Activated CD4-positive, alpha-beta T cell treated with anti-CD3 and anti-CD28 coated beads for 36 hours (primary cell): ENCODE results near the gene GTPBP3. TPM values are rescaled to one million over a fixed set of nuclear protein-coding genes. Genes with fewer than 3 reads are reported as not detected.

Experiments used
- ATAC-seq: fragments of 200-7000 bp; cut with Tn5 transposase; one replicate; pipeline ENCODE4 v1.10.0; 2021; ENCODE audit warnings: mild to moderate bottlenecking, moderate library complexity
- CTCF ChIA-PET: fragments of 350-600 bp; sonication (Branson Sonifier 250); formaldehyde crosslinking; loops from one replicate; lab custom pipeline; 2021; ENCODE audit warnings: antibody characterized with exemption; lab: Charles Lee
- POLR2A ChIA-PET: fragments of 350-600 bp; sonication (Branson Sonifier 250); formaldehyde crosslinking; loops from one replicate; lab custom pipeline; 2021; ENCODE audit warnings: antibody characterized with exemption, inconsistent platforms; lab: Charles Lee
- DNase-seq: peaks from one replicate; pipeline ENCODE4 v3.0.0-alpha.2; 2020
- H3K27ac Mint-ChIP-seq: one replicate; pipeline ENCODE4 v1.8.0; 2021; ENCODE audit warnings: mixed read lengths
- H3K27me3 Mint-ChIP-seq: one replicate; pipeline ENCODE4 v1.8.0; 2021; ENCODE audit warnings: mixed read lengths
- H3K36me3 Mint-ChIP-seq: one replicate; pipeline ENCODE4 v1.8.0; 2021; ENCODE audit warnings: low read depth, mixed read lengths
- H3K4me1 Mint-ChIP-seq: one replicate; pipeline ENCODE4 v1.8.0; 2021; ENCODE audit warnings: mixed read lengths
- H3K4me3 Mint-ChIP-seq: one replicate; pipeline ENCODE4 v1.8.0; 2021; ENCODE audit warnings: mild to moderate bottlenecking, moderate library complexity, mixed read lengths
- H3K9me3 Mint-ChIP-seq: one replicate; pipeline ENCODE4 v1.8.0; 2021; ENCODE audit warnings: low read depth, mixed read lengths
- intact Hi-C, 2 experiments: fragments of 100-400 bp; cut with DNase I in 1 of 2; cut with micrococcal nuclease in 1 of 2; formaldehyde crosslinking; loops; one replicate each; pipeline versions ENCODE4 v1.14.2 to v1.15.1; 2022 to 2024; cut with DNase I, micrococcal nuclease
- total RNA-seq, 2 experiments: library from RNA; stranded (reverse); gene quantifications; one replicate each; pipeline ENCODE4 v1.2.3, GENCODE V29; 2021

The GTPBP3 gene
- total RNA-seq, 2 experiments from 2014 or later = 37.3 to 39.8 TPM

DNA sequence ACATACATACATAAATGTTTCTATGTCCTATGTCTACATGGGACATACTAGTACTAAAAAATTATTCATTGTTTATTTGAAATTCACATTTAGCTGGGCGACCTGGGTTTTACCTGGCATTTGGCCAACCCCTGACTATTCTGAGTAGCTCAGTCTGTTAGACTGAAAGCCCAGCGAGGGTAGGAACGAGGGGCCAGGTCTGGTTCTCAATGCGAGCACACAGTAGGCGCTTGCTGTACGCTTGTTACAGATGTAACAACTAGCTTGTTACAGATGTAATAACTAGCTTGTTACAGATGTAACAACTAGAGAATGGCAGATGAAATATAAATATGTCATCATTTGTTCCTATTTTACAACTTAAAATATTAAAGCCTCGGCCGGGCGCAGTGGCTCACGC, 1.8 kb upstream of the GTPBP3 start:
- CTCF ChIA-PET = interaction anchor here (0.6 to 1.2 kb wide), 12 partner anchors 10 to 1231 kb away, joined by 3 to 5 read pairs (median 4); partner anchors contain the start of gene DDA1

DNA sequence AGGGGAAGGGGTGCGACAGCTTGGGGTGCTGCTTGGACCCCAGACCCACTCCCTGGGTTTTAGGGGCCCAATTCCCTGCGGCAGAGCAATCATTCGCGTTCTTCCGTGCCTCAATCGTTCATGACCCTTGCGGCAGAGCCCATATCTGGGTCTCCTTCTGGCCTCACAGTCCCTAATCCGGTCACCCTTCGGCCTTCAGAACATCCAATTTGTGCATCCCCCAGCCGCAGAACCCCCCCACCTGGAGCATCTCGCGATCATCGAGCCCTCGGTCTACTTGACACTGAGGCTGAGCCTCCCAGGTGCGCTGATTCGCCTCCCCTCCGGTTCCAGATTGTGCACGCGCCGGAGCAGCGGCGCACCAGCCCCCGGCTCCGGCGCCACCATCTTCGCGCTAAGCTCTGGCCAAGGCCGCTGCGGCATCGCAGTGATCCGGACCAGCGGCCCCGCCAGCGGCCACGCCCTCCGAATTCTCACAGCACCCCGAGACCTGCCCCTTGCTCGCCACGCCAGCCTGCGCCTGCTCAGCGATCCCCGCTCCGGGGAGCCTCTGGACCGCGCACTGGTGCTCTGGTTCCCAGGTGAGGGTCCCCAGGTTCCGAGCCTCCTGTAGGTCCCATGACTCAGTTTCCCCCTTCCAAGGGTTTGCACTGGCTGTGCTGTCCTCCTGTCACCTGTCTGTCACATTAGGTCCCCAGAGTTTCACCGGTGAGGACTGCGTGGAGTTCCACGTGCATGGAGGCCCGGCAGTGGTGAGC, 501 bp downstream of the GTPBP3 start:
- no peaks in the 10 kb centered on the region for H3K27me3 Mint-ChIP-seq
- CTCF ChIA-PET = no interaction called here

More for the DNA sequence above, 1.8 kb upstream of the GTPBP3 start:
- DNase-seq (no peak), ATAC-seq (no peak)
- Mint-ChIP-seq H3K9me3 (no peaks in the 10 kb centered on the region), H3K27ac (no peak overlapping the region), H3K27me3 (no peaks in the 10 kb centered on the region), H3K4me3 (peak overlapping the region; percentile 98), H3K4me1 (peaks cover 28% of the 10 kb centered on the region), H3K36me3 (peaks cover 11% of the 10 kb centered on the region)
- intact Hi-C loops = loop anchor here in 1 of 2 experiments (5.0 kb wide), 1 partner anchor 132 kb away; no protein-coding TSS in a partner anchor
- POLR2A ChIA-PET = interaction anchor here (0.6 to 2.6 kb wide), 2 partner anchors 11 to 27 kb away, joined by 3 to 11 read pairs; partner anchors contain the start of gene DDA1

DNA sequence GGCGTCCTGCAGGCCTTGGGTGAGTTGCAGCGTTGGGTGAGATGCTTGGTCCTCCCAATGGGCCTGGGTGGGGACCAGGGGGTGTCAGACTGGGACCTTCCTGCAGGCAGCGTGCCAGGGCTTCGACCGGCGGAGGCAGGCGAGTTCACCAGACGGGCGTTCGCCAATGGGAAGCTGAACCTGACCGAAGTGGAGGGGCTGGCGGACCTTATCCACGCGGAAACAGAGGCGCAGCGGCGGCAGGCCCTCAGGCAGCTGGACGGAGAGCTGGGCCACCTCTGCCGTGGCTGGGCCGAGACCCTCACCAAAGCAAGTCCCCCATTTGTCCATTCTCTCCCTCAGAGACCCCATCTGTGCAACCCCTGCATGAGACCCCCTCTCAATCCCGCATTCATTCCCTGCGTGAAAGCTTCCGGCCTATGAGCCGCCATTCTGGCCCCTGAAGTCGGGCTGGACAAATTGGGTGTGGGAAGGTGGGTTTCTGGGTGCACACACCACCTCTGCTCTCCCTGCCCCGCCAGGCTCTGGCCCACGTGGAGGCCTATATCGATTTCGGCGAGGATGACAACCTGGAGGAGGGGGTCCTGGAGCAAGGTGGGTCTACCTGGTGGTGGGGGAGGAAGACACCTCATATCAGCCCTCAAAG, 1.2 kb downstream of the GTPBP3 start:
- Mint-ChIP-seq H3K27ac (peak overlapping the region; percentile 98), H3K36me3 (peaks cover 11% of the 10 kb centered on the region), H3K4me1 (peaks cover 21% of the 10 kb centered on the region), H3K4me3 (peak overlapping the region; percentile 98), H3K27me3 (no peaks in the 10 kb centered on the region), H3K9me3 (no peaks in the 10 kb centered on the region)
- DNase-seq (no peak), ATAC-seq (no peak)
- ChIA-PET CTCF (no interaction called here), POLR2A (no interaction called here)
- intact Hi-C loops = loop anchor here in 1 of 2 experiments (5.0 kb wide), 1 partner anchor 129 kb away; no protein-coding TSS in a partner anchor

More for the DNA sequence above, 501 bp downstream of the GTPBP3 start:
- POLR2A ChIA-PET = interaction anchor here (0.7 kb wide), 1 partner anchor 220 kb away, joined by 3 read pairs; no protein-coding TSS in a partner anchor
- Mint-ChIP-seq H3K36me3 (peaks cover 14% of the 10 kb centered on the region), H3K4me1 (peaks cover 25% of the 10 kb centered on the region), H3K4me3 (peak overlapping the region; percentile 98), H3K9me3 (no peaks in the 10 kb centered on the region), H3K27ac (peak overlapping the region; percentile 98)
- ATAC-seq (no peak), DNase-seq (peak; percentile 66)
- intact Hi-C loops = loop anchor here (1.0 to 5.0 kb wide), 10 partner anchors 29 to 263 kb away; partner anchors contain the start of genes DDA1 (in 2 of the 2), BABAM1 (in 1 of the 2), COLGALT1 (in 1 of the 2) and HAUS8 (in 1 of the 2)

DNA sequence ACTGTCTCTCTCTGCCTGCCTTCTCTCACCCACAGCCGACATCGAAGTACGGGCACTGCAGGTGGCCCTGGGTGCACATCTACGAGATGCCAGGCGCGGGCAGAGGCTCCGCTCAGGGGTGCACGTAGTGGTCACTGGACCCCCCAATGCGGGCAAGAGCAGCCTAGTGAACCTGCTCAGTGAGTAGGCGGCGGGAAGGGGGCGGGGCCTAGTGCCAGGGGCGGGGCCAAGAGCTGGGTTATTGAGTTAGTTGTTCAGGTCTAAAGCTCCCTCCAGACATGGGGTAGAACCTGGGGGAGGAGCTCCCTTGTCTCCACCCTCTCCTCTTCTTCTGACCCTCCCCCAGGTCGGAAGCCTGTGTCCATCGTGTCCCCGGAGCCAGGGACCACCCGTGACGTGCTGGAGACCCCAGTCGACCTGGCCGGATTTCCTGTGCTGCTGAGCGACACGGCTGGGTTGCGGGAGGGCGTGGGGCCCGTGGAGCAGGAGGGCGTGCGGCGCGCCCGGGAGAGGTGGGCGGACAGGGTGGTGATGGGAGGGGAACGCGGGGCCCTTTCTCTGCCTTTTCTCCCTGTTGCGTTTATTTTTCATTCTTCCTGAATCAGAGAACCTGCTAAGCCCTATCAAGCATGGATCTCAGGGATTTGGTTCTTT, 1.9 kb downstream of the GTPBP3 start:
- Mint-ChIP-seq H3K4me3 (peak overlapping the region; percentile 98), H3K9me3 (no peaks in the 10 kb centered on the region), H3K36me3 (peaks cover 15% of the 10 kb centered on the region), H3K4me1 (peaks cover 16% of the 10 kb centered on the region), H3K27ac (no peak overlapping the region), H3K27me3 (no peaks in the 10 kb centered on the region)
- no peak for ATAC-seq
- CTCF ChIA-PET = no interaction called here
- peak; percentile 86 for DNase-seq
- POLR2A ChIA-PET = no interaction called here
- intact Hi-C loops = loop anchor here in 1 of 2 experiments (5.0 kb wide), 1 partner anchor 128 kb away; no protein-coding TSS in a partner anchor

DNA sequence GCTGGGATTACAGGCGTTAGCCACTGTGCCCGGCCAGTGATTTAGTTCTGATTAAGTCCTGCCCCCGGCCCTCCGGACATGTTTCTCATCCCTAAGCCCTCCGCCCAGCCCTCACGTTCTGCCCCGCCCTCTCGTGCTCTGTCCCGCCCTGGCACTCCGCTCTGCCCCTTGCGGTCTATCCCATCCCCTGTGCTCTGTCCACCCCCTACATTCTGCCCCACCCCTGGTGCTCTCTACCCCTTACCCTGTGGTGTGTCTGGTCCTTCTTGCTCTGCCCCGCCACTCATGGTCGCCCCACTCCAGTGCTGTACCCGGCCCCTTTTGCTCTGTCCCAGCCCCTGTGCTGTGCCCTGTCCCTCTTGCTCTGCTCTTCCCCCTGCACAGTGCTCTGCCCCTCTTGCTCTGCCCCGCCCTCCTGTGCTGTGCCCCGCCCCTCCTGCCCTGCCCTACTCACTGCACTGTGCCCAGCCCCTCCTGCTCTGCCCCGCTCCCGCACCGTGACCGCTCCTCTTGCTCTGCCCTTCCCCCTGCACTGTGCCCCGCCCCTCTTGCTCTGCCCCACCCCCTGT, 3.0 kb downstream of the GTPBP3 start:
- Mint-ChIP-seq H3K27ac (no peak overlapping the region), H3K4me3 (no peak overlapping the region), H3K4me1 (peaks cover 10% of the 10 kb centered on the region), H3K36me3 (peaks cover 15% of the 10 kb centered on the region), H3K27me3 (no peaks in the 10 kb centered on the region), H3K9me3 (no peaks in the 10 kb centered on the region)
- ATAC-seq = no peak
- POLR2A ChIA-PET = no interaction called here
- DNase-seq = no peak
- CTCF ChIA-PET = interaction anchor here (0.6 to 1.5 kb wide), 2 partner anchors 48 to 124 kb away, joined by 5 read pairs; no protein-coding TSS in a partner anchor
- intact Hi-C loops = no loop called here

DNA sequence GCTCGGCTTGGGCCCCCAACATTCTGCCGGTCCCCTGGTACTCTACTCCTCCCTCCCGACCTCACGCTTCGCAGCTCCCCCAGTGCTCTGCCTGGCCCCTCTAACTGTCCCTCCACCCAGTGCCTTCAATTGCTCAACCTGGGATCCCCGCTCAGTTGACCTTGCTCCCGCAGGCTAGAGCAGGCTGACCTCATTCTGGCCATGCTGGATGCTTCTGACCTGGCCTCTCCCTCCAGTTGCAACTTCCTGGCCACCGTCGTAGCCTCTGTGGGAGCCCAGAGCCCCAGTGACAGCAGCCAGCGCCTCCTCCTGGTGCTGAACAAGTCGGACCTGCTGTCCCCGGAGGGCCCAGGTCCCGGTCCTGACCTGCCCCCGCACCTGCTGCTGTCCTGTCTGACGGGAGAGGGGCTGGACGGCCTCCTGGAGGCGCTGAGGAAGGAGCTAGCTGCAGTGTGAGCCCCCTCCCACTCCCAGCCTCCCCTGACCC, 3.6 kb downstream of the GTPBP3 start:
- ATAC-seq (no peak), DNase-seq (no peak)
- Mint-ChIP-seq H3K4me3 (no peak overlapping the region), H3K9me3 (no peaks in the 10 kb centered on the region), H3K27me3 (no peaks in the 10 kb centered on the region), H3K4me1 (peaks cover 10% of the 10 kb centered on the region), H3K27ac (no peak overlapping the region), H3K36me3 (peaks cover 15% of the 10 kb centered on the region)
- intact Hi-C loops = no loop called here
- POLR2A ChIA-PET = no interaction called here
- CTCF ChIA-PET = interaction anchor here (1.5 kb wide), 1 partner anchor 48 kb away, joined by 5 read pairs; no protein-coding TSS in a partner anchor

DNA sequence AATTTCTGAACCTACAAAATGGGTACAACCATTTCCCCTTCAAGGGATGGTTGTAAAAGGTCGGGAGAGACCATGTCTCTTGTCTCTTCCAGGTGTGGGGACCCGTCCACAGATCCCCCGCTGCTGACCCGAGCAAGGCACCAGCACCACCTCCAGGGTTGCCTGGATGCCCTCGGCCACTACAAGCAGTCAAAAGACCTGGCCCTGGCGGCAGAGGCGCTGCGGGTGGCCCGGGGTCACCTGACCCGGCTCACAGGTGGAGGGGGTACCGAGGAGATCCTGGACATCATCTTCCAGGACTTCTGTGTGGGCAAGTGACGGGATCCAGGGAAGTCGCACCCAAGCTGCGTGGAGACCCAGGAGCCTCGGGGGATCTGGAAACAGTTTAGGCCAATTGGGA, 4.0 kb downstream of the GTPBP3 start:
- Mint-ChIP-seq H3K27ac (no peak overlapping the region), H3K9me3 (no peaks in the 10 kb centered on the region), H3K4me3 (no peak overlapping the region), H3K27me3 (no peaks in the 10 kb centered on the region), H3K4me1 (peaks cover 11% of the 10 kb centered on the region), H3K36me3 (peaks cover 15% of the 10 kb centered on the region)
- no peak for DNase-seq
- ATAC-seq = no peak
- ChIA-PET CTCF (interaction anchor here (1.5 kb wide), 1 partner anchor 49 kb away, joined by 5 read pairs; no protein-coding TSS in a partner anchor), POLR2A (interaction anchor here (0.6 kb wide), 1 partner anchor 33 kb away, joined by 3 read pairs; no protein-coding TSS in a partner anchor)
- intact Hi-C loops = no loop called here

DNA sequence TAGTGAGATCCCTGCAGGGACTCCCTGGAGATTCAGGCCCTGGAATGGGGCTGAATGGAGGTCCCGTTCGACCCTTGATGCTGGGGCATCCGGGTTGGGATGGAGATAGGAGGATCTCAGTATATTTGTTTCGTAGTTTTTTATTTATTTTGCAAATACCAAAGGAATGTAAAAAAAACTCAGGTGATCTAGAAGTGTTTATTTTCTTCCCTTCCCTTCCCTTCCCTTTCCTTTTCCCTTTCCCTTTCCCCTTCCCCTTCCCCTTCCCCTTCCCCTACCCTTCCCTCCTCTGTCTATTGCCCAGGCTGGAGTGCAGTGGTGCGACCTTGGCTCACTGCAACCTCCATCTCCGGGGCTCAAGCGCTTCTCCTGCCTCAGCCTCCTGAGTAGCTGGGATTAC, 4.5 kb downstream of the GTPBP3 start:
- ATAC-seq (no peak), DNase-seq (no peak)
- Mint-ChIP-seq H3K27me3 (no peaks in the 10 kb centered on the region), H3K36me3 (peaks cover 15% of the 10 kb centered on the region), H3K9me3 (no peaks in the 10 kb centered on the region), H3K4me3 (no peak overlapping the region), H3K4me1 (peaks cover 10% of the 10 kb centered on the region), H3K27ac (no peak overlapping the region)
- intact Hi-C loops = no loop called here
- ChIA-PET POLR2A (interaction anchor here (0.6 kb wide), 1 partner anchor 34 kb away, joined by 3 read pairs; no protein-coding TSS in a partner anchor), CTCF (interaction anchor here (1.5 kb wide), 1 partner anchor 49 kb away, joined by 5 read pairs; no protein-coding TSS in a partner anchor)

DNA sequence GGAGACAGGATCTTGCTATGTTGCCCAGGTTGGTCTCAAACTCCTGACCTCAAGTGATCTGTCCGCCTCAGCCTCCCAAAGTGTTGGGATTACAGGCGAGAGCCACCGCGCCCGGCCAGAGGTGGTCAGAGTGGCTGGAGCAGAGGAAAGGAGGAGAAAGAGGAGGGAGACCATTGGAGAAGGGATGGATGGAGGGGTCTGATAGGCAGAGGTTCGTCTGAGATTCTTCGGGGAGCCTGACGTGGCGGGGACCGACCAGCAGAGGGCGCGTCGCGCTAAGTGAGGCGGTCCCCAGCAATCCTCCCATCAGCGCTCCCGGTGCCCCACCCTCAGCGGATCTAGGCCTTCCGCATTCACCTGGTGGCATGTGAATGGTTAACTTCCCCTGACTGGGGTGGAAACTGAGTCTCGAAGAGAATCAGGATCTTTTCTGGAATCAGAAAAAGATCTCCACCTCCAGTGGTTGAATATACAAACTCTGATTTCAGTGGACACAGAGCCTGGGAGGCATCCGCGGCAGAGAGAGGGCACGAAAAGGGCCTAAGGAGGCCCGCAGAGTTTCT, 8.8 kb downstream of the GTPBP3 start:
- Mint-ChIP-seq H3K4me3 (no peak overlapping the region), H3K27ac (no peak overlapping the region)
- CTCF ChIA-PET = interaction anchor here (0.7 to 1.8 kb wide), 7 partner anchors 10 to 1087 kb away, joined by 3 to 8 read pairs (median 3); no protein-coding TSS in a partner anchor

DNA sequence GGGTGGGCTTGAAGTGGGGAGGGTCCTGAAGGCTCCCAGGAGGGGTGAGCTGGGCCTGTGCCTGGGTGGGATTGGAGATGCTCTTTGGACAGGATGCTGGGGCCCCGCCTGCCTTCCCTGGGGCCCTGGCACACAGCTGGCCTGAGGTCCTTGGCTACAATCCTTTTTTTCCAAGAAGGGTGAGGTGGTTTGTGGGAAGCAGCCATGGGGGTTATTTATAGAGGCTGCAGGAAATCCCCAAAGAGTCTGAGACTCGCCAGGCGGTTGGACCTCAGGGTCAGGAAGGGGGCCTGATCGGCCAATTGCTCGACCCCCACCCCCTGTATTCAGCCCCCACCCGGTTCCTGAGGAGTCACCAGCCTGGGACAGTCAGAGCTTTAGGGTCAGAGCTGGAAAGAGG, 10.0 kb downstream of the GTPBP3 start:
- Mint-ChIP-seq H3K9me3 (no peaks in the 10 kb centered on the region), H3K4me3 (no peak overlapping the region), H3K4me1 (peaks cover 8% of the 10 kb centered on the region), H3K27me3 (peaks cover 17% of the 10 kb centered on the region), H3K36me3 (peaks cover 4% of the 10 kb centered on the region), H3K27ac (no peak overlapping the region)
- intact Hi-C loops = no loop called here
- no peak for DNase-seq
- CTCF ChIA-PET = interaction anchor here (0.7 to 1.5 kb wide), 4 partner anchors 12 to 171 kb away, joined by 3 to 4 read pairs (median 3); no protein-coding TSS in a partner anchor
- POLR2A ChIA-PET = no interaction called here
- ATAC-seq = no peak

More for the DNA sequence above, 8.8 kb downstream of the GTPBP3 start:
- H3K36me3 Mint-ChIP-seq = peaks cover 7% of the 10 kb centered on the region
- peak; percentile 90 for DNase-seq
- H3K9me3 Mint-ChIP-seq = no peaks in the 10 kb centered on the region
- ATAC-seq = peak; percentile 99
- intact Hi-C loops = loop anchor here (1.0 kb wide), 4 partner anchors 36 to 120 kb away; no protein-coding TSS in a partner anchor
- H3K27me3 Mint-ChIP-seq = peaks cover 12% of the 10 kb centered on the region
- POLR2A ChIA-PET = no interaction called here
- H3K4me1 Mint-ChIP-seq = peaks cover 4% of the 10 kb centered on the region
